NB4 (cell line): Measurements from ENCODE around the gene LRRC56.

Experiments used
- CTCF ChIP-seq: IDR thresholded peaks from one replicate; pipeline ENCODE4 v1.5.1; 2012; ENCODE audit warnings: low read depth, low read length
- MYC ChIP-seq: IDR thresholded peaks from 2 replicates; pipeline ENCODE4 v1.6.1; 2011; ENCODE audit warnings: low read depth, low read length
- TF ChIP-seq, protein P1 (sequence below): IDR thresholded peaks from 2 replicates; pipeline ENCODE4 v1.6.1; 2011; ENCODE audit warnings: low read depth, low read length

- no peak for TF ChIP-seq CTCF
- no peak for TF ChIP-seq MYC
- TF ChIP-seq, protein P1, sequence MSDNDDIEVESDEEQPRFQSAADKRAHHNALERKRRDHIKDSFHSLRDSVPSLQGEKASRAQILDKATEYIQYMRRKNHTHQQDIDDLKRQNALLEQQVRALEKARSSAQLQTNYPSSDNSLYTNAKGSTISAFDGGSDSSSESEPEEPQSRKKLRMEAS: no peak
Measured at GRCh38 chr11:589798-590197, 52.5 kb downstream of the LRRC56 start.
